Suppressor macrophage treated with lipopolysaccharide for 1 hour (primary cell): ENCODE data around the gene BIN2.

ENCODE experiments used
- DNase-seq, 3 donors: peaks; one replicate each; pipeline ENCODE4 v3.0.0-alpha.2; 2020 to 2022

The BIN2 gene

DNA sequence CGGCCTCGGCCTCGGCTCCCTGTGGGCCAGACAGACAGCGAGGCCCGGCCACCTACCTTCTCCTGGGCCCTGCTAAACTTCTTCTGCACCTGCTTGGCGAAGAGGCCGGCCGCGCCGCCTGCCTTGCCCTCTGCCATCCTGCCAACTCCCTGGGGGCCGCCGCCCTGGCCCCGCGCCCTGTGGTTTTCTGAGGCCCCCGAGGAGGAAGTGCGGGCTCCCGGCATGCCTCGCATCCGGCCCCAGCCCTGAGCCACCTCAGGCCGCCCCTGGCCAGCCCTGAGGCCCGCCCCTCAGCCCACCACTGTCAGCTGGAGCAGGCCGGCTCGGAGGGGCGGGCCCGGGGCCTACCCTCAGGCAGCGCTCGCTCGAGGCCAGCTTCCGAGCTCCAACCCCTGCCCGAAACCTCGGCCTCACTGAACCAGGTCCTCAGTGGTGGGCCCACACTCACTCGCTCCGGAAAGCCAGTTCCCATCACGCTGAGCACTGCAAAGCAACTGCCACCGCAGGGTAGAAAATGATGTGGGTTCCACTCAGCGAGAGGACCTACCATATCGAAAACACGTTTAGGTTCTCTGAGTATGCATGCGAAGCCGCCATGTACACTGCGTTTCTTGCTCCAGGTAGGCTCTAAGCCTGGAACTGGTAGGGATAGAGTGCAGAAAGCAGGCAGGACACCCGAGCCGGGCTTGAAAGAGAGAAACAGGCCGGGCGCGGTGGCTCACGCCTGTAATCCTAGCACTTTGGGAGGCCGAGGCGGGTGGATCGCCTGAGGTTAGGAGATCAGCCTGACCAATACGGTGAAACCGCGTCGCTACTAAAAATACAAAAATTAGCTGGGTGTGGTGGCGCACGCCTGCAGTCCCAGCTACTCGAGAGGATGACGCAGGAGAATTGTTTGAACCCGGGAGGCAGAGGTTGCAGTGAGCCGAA lies at the start of gene BIN2:
Gene BIN2, minus strand, starts transcription at position 209 of the 930 bp plus-strand sequence. Its CDS starts 72 bp downstream, at position 137.
- peak; percentile 59 to 80 (median 61) for DNase-seq

DNA sequence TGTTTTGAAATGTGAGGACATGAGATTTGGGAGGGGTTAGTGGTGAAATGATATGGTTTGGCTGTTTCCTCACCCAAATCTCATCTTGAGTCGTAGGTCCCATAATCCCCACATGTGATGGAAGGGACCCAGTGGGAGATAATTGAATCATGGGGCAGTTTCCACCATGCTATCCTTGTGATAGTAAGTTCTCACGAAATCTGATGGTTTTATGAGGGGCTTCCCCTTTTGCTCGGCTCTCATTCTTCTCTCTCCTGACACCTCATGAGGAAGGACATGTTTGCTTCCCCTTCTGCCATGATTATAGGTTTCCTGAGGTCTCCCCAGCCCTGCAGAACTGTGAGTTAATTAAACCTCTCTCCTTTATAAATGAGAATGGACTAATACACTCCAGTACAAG lies 49.2 kb upstream of the BIN2 start:
- DNase-seq, result peak; percentile 63 to 71 (median 66)

DNA sequence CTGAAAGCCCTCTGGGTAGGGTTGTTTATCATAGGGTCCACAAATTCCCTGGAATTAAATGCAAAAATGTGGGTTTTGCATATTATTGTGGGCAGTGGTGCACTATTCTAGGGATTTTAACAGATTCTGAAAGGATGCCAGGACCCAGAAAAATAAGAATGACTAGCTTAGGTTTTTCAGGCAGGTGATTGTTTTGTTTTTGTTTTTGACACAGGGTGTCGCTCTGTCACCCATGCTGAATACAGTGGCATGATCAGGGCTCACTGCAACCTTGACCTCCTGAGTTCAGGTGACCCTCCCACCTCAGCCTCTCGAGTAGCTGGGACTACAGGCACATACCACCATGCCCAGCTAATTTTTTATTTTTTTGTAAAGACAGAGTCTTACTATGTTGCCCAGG lies 48.0 kb upstream of the BIN2 start:
- DNase-seq, result no peak

DNA sequence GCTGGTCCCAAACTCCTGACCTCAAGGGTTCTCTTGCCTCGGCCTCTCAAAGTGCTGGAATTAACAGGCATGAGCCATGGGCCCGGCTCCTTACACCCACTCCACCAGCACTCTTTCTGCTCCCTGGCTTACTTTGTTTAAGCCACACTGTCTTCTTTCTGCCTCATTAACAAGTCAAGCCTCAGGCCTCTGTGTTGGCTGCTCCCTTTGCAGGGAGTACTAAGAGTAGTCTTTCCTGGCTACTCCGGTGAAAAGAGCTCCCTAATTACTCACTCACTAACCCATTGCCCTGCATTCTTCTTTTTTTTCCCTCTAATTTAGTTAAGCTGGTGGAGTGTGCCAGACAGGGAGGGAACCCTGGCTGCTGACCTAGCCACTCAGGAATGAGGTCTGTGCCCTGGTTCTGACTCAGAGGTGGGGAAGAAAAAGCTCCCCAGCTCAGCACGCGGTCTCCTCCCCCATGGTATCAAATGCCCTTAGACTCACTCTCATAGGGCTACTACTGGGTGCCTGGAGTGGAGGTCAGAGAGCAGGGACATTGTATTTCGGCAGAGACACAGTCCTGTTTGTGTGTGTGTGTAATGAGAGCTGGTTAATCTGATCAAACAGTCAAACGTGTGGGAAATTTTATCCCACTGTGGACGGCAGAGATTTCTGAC lies 47.5 kb upstream of the BIN2 start:
- DNase-seq, result peak; percentile 68 to 81 (median 69)

DNA sequence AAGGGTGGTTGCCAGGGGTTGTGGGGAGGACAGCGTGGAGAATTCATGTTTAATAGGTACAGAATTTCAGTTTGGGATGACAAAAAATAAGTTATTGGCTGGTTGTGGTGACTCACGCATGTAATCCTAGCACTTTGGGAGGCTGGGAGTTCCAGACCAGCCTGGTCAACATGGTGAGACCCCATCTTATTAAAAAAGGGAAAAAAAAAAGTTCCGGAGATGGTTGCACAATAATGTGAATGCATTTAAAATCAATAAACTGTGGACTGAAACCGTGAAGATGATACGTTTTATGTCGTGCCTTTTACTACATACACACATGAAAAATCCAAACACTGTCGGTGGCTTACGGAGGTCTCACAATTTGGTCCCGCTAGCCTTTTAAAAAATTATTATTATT lies 46.7 kb upstream of the BIN2 start:
- no peak for DNase-seq

DNA sequence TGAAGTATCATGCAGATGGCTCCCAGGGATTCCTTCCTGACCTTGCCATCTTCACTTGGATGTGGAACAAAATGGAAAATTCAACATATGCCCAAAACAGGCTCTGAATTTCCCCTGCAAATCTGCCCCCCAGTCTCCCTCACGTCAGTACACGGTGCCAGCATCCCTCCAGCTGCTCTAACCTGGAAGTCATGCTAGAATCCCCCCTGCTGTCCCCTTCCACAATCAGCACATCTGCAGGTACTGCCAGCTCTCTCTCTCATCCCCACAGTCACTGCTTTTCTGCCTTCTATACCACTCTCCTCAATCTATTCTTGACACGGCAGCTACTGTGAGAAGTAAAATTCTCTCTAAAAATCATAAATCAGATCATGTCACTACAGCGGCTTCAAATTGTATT lies 45.6 kb upstream of the BIN2 start:
- no peak for DNase-seq

DNA sequence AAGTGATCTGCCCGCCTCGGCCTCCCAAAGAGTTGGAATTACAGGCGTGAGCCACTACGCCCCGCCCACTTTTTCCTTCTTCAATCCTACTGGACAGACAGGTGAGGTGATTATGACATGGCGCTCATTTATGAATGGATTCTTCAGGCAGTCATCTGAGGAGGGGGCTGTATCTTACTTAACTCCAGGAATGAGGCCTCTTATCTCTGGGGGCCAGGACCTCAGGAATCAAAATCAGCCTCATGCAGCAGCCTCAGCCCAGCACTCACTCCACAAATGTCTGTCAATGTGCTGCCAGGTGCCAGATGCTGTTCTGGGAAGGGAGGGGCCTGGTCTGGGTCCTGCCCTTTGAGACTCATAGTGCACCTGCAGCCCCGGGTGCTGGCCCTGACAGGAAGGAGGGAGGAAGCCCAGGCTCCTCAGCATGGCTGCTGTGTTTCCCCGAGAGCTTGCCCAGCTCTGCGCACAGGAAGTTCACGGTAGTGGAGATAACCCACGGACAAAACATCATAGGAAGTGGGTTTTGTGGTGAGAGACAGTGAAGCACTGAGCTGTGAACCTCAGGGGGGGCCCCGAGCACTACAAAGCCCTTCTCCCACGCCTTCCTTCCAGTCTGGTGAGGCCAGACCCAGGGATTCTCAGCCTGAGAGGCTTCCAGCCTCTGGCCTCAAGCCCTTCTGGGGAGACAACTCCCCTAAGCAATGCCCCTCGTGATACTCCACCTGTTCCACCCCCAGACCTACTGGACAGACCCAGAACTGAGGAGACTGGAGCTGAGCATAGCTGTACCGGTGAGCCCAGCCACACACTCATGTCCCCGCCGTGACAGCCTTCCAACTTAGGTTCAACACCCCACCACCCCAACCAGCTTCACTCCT lies 44.9 kb upstream of the BIN2 start:
- peak; percentile 93 to 95 (median 95) for DNase-seq

DNA sequence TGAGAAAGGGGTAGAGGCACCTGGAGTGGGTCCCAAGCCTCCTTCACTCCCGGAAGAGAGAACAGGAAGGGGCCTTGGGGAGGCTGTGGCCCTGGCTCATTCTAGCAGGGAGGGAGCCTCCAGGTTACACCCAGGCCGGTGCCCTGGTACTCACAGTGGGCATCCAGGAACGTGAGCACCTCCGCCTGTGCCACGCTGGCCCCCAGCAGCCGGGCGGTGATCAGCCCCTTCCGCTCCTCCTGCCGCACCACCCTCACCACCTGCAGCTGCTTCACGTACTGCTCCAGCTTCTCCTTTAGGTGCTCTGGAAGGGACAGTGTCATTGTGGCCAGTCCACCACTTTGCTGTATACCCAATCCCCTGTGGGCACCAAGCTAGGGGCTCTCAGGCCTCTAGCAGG lies 41.3 kb upstream of the BIN2 start:
- DNase-seq, result no peak

DNA sequence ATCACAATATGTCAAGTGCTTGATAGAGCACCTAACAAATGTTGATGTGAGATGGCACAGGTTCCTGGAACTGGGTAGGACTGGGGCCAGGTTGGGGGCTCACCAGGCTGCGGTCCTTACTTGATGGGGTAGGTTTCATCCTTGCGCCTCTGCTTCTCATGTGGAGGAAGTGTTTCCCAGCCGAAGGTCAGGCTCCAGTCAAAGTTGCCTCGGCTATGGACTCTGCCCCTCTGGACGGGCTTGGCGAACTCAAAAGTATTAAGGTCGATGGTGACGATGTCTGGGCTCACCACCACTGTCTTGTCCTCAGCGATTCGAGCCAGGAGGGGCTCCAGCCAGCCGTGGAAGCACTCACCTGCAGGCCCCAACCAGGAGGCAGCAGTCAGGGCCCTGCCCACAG lies 40.0 kb upstream of the BIN2 start:
- no peak for DNase-seq

DNA sequence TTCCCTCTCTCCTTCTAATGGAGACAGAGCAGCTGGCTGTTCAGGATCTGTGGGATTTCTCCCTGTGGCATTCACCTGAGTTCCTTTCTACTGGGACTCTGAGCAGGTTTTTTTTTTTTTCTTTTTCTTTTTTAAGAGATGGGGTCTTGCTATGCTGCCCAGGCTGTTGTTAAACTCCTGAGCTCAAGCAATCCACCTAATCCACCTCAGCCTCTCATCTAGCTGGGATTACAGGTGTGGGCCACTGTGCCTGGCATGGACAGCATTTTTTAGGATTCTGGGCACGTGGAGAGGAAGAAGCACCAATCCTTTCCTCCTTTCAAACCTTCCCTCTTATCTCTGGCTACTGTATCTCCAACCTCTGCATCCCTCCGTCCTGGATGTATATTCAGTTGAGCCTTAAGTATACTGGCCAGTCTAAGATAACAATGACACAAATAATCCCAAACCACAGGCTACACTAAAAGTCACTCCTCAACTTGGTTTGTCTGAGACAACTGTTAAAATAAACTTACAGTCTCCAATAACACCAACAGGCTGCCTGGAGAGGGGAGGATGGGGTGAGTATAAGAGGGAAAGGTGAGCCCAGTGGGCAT lies 38.9 kb upstream of the BIN2 start:
- no peak for DNase-seq

DNA sequence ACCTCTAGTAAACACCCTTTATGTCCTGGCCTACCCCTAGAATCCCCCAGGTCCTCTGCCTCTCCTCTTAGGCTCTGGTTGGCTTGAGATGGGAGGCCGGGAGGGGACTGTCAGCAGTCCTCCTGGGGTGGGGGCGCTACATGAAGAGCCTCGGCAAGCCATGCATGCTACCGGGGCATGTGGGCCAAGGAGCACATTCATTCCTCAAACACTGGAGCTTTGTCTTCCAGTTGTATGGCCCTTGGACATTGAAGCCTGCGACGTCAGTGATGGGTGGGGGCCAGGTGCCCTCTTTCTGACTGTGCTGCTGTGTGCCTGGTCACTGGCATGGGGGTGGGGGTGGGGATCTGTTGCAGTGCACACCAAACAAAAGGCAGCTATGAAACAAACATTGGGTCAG lies 38.3 kb upstream of the BIN2 start:
- no peak for DNase-seq

DNA sequence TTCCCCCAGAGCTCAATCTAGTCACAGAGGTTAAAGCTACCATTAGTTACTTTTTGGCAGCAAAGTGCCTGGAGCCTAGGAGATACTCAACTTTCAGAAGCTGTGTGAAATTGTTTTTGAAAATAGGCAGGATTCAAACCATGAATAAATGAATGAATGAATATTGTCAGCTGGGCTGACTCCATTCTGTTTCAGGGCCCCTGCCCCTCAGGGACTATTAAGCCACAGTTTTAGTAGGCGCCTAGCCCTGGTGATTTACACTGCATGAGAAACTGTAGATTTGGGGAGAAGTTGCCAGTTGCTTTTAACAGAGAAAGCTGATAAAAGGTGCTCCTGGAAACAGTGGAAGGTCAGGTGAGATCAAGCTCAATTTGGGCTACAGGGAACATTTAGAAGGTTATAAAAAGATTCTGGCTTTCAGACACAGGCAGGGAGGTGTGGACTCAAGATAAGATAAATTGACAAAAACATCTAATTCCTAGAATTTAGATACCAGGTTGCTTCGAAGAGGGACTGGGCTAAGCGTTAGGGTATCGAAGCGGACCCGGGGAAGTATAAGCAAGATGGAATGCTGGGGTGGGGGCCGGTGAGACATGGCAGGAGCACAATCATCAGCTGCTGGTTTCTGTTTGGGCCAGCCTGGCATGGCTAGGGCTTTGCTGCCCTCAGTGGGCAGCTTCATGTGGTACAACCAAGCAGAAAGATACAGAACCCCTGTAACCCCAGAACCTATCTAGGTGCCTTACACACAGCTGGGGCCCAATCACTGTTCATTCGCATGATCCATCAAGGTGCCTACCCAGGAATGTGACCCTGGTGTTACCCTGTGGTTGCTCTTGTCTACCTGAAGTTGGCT lies 37.4 kb upstream of the BIN2 start:
- DNase-seq, result no peak

DNA sequence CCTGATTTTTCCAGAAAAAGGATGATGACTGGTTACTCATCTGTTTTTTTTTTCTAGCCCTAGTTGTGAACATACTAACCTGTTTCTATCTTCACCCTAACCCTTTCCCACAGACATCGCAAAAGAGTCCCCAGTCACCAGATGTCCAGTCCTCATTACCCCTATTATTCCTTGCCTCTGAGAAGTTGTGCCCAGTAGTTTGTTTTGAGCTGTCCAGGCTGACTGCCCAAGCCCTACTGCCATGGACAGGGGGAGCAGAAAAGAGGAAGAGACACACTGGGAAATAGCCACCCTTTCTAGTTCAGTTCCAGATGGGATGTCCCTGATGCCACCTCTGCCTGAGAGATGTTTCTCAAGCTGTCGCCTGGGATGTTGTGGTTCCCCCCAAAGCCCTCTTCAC lies 36.3 kb upstream of the BIN2 start:
- no peak for DNase-seq

DNA sequence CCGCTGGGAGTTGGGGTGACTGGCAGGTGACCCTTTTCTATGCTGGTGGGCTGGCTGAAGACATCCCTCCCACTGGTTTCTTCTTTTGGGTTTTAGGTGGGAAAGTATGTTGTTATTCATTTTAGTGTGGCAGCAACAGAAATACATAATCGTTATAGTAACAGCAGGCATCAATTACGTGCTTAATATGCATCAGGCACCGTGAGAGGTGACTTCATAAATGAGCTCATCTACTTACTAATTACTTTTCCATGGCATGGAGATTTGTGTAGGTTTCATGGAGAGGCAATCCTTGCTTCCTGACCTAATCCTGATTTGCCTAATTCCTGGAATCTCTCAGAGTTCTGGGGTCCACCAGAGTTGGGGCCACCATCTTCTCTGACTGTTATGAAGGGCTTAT lies 35.9 kb upstream of the BIN2 start:
- no peak for DNase-seq

DNA sequence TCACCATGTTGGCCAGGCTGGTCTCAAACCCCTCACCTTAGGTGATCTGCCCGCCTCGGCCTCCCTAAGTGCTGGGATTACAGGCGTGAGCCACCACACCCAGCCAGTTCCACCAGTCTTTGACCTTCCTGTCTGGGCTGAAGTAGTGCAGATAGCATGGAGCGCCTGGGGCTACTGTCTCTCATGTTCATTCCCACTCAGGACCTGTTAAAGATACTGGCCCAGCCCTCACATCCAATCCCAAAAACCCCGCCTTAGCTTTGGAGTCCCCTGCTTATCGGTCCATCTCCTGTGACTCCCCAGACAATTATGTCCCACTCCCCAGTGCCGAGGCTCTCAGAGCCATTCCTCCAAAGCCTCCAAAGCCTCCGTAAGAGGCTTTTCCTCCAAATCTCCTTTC lies 34.5 kb upstream of the BIN2 start:
- no peak for DNase-seq

DNA sequence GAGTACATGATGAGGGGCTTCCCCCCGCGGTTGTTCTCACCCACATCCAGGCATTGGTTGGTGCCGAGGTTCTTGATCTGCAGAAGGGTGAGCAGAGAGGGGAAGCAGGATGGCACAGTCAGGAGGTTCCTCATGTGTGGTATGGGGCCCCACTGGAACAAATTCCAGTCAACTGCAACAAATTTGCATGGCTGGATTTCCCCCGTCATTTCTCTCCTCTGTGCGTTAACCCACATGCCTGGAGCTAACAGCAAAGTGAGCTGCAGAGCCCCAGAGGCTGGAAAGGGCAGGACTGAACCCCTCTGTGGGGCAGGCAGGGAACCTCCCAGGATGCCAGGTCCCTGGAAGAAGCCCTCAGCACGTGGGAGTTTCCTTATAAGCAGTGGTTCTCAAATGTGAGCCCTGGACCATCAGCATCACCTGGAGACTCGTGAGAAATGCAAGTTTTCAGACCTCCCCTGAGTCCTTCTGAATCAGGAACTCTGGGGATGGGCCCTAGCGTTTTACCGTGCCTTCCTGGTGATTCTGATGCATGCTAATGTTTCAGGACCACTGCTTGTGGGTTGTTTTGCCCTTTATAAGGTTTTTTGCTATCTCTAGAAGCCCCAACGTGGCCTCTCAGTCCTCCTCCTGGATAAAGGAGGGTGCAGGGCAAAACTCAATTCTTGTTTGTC lies 33.5 kb upstream of the BIN2 start:
- DNase-seq, result peak; percentile 62 to 70 (median 69)

DNA sequence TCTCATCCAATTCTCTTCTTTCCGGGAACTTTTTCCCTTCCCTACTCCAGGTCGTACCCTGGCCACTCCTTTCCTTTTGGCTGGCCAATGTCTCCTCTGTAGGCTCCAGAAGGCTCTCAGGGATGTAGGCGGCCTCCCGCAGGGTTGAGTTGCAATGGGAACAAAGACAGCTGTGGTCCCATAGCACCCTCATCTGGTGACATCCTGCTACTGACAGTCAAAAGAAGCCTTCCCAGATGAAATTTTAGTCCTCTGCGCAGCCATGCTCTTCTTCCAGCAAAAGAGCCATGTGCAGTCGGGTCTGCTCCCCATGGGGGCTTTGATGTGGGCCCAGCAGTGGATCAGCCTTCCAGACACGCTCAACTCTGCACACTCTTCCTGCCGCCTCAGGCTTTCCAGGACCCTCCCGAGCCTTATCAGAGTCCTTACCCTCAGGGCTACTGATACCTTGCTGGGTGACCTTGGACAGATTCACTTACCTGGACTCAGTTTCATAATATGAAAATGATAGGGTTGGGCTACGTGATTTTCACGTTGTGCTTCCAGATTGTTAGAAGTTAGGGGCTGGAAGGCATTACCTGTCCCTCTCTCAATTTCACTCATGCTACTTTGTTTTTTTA lies 28.0 kb upstream of the BIN2 start:
- peak; percentile 55 to 66 (median 58) for DNase-seq

DNA sequence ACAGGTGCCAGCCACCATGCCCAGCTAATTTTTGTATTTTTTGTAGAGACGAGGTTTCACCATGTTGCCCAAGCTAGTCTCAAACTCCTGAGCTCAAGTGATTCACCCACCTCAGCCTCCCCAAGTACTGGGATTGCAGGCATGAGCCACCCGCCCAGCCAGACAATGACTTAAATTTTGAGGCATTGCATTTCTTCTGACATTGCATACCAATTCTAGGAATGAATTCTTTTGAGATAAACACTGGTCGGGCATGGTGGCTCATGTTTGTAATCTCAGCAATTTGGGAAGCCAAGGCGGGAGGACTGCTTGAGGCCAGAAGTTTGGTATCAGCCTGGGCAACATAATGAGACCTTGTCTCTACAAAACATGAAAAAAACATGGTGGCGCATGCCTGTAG lies 25.1 kb upstream of the BIN2 start:
- no peak for DNase-seq

DNA sequence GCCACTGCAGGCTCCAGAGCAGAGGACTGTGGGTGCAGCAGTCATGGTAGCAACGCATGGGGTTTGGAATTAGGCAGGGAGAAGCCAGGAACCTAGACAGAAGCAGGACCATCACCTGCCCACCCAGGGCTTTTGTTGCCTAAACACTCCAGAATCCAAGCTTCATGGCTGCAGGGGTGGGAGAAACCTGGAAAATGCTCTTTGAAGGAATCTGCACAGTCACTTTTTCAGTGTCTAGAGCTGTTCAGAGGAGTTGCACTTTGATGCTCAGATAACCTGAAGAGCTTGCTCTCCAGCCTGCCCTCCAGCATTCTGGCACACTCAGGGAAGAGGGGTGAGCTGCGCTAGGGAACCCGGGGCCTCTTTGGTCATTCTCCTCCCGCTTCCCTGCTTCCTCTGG lies 24.1 kb upstream of the BIN2 start:
- DNase-seq, result no peak

DNA sequence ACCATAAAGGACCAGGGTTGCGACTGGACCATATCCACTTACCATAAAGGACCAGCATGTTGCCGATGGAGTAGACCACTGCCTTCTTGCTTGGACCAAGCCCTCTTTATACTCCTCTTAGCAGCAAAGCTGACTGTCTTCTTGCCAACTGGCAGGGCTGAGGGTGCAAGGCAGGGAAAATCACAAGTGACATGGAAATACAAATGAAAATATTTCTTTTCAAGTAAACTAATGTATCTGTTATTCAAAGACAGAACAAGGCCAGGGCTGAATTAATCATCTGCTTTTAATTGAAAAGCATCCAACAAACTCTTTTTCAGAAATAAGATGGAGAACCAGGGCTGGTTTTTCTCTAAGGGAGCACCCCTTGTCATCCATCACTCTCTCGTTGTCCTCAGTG lies 22.6 kb upstream of the BIN2 start, which contains the start of gene CELA1:
Gene CELA1, minus strand, starts transcription at position 99 of the 400 bp plus-strand sequence. Its CDS starts 41 bp downstream, at position 58.
- no peak for DNase-seq

DNA sequence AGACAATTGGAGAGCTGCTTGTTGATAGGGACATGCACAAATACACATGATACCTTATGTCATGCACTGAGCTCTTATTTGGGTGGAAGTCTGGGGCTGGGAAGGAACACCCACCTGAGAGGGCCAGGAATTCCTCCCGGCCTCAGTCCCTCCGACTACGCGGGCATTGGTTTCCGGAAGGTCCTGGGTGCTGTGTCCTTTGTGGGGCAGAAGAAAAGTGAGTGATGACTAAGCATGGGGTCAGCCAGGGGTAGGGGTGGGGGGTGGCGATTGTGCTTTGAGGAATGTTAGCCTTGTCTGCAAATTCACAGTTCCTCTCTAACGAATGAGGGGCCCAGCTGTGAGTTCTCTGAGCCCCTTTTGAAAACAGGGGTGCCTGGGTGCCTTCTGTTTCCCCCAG lies 21.7 kb upstream of the BIN2 start:
- DNase-seq, result no peak
